HFF-Myc (cell line): Measurements from ENCODE around the gene DFFB.

ENCODE experiments used
- DNase-seq: peaks from one replicate; pipeline ENCODE4 v3.0.0-alpha.2; 2011; ENCODE audit warnings: low read depth; ENCODE audit errors: extremely low read depth
- H3K4me3 ChIP-seq: replicated peaks from 2 replicates; pipeline ENCODE4 v1.5.1; 2011; ENCODE audit warnings: low read depth, mild to moderate bottlenecking, control low read depth, low read length
- TF ChIP-seq, protein P1 (sequence below): IDR thresholded peaks from 2 replicates; pipeline ENCODE4 v1.5.1; 2012; ENCODE audit warnings: mild to moderate bottlenecking, low read depth, low read length, control low read depth; ENCODE audit errors: missing control alignments

DFFB gene

DNA sequence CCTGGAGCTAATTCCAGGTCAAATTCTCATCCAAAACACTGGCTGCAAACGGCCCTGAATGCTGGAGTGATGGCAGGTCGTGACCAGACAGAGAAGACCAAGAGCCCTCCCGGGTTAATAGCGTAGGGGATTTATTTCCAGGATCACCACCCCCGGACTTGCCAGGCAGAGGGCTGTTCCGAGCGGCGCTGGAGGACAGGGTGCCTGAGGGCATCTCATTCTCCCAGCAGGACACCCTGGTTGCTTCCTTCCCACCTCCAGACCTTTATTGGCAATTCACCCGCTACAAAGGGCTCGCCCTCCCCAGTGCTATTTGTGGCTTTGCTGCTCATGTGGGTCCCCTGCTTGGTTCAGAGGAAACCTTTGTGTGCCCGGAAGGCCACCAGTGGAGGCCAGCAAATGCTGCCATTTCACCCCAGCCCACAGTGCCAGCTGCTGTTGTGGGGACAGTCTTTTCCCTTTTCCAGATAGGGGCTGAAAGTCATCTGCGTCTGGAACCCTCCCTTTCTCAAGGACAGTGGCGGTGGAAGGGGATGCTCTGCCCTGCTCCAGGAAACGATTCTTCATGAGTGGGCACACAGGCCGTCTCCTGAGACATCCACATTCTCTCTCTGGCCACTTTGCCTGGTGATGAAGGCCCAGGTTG, 61.8 kb downstream of the DFFB start:
- TF ChIP-seq, protein P1, sequence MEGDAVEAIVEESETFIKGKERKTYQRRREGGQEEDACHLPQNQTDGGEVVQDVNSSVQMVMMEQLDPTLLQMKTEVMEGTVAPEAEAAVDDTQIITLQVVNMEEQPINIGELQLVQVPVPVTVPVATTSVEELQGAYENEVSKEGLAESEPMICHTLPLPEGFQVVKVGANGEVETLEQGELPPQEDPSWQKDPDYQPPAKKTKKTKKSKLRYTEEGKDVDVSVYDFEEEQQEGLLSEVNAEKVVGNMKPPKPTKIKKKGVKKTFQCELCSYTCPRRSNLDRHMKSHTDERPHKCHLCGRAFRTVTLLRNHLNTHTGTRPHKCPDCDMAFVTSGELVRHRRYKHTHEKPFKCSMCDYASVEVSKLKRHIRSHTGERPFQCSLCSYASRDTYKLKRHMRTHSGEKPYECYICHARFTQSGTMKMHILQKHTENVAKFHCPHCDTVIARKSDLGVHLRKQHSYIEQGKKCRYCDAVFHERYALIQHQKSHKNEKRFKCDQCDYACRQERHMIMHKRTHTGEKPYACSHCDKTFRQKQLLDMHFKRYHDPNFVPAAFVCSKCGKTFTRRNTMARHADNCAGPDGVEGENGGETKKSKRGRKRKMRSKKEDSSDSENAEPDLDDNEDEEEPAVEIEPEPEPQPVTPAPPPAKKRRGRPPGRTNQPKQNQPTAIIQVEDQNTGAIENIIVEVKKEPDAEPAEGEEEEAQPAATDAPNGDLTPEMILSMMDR = no peak
- H3K4me3 ChIP-seq = no peak overlapping the region
- DNase-seq = no peak

DNA sequence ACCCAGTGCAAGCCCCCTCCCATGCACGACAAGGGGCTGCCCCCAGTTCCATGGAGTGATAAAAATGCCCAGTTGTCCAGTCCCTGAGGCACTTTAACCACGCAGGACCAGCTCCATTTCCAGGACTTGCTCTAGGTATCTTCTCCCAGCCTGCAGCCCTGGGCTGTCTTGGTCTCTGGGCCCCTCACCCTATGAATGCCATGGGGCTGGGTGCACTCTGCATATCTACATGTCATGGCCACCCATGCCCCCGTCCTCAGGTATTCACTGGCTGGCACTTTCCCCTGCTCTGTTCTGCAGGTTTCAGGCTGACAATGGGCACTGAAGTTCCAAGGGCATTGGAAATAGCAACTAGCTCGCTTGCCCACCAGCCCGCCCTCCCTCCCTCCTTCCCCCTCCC, 62.4 kb downstream of the DFFB start:
- no peak overlapping the region for H3K4me3 ChIP-seq
- no peak for DNase-seq
- TF ChIP-seq, protein P1 = no peak

DNA sequence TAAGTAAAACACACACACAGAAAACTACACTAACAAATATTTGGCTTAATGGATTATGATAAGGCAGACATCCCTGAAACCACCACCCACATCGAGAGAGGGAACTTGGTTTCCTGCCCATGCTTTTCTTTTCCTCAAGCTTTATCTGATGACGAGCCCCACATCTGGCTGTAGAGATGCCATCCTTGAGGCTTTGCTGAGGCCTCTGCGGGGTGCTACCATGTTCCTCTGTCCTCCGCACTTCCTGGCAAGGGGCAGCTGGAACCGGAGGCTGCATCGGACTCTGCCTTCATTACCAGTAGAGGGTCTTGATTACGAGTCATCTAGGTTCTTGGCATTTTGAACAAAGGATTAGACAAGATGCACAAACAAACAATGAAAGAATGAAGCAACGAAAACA, 64.5 kb downstream of the DFFB start:
- TF ChIP-seq, protein P1 = no peak
- DNase-seq = no peak
- no peak overlapping the region for H3K4me3 ChIP-seq

DNA sequence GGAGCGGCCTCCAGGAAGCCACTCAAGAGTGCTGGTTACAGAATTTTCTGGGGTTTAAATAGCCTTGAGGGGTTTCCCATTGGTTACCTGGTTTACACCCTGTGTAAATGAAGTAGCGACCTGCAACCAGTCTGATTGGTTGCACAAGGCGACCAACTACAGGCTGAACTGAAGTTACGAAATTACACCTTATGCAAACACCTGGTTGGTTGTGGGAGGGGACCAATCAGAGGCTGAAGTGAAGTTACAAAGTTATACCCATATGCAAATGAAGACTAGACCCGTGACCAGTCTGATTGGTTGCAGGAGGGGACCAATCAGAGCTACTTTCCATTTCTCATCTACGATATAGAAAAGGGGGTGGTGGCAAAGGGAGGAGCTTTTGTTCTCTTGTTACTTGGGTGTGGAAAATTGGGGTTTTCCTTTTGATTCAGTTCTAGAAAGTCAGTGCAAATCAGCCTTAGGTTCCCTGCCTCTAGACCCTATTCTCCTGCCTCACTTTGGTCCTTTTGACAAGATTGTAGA, 65.0 kb downstream of the DFFB start:
- TF ChIP-seq, protein P1 = no peak
- H3K4me3 ChIP-seq = no peak overlapping the region
- no peak for DNase-seq

DNA sequence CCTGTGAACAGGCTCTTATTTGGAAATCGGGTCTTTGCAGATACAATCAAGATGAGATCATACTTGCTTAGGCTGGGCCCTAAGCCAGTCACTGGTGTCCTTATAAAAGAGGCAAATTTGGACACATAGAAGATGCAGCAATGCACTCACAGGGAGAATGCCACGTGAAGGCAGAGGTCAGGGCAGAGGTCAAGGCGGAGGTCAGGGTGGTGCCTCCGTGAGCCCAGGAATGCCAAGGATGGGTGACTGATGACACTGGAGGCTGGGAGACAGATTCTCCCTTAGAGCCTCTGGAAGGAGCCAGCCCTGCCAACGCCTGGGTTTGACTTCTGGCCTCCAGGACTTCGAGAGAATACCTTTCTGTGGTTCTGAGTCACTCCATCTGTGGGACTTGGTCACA, 65.6 kb downstream of the DFFB start:
- no peak overlapping the region for H3K4me3 ChIP-seq
- DNase-seq = no peak
- TF ChIP-seq, protein P1 = no peak

DNA sequence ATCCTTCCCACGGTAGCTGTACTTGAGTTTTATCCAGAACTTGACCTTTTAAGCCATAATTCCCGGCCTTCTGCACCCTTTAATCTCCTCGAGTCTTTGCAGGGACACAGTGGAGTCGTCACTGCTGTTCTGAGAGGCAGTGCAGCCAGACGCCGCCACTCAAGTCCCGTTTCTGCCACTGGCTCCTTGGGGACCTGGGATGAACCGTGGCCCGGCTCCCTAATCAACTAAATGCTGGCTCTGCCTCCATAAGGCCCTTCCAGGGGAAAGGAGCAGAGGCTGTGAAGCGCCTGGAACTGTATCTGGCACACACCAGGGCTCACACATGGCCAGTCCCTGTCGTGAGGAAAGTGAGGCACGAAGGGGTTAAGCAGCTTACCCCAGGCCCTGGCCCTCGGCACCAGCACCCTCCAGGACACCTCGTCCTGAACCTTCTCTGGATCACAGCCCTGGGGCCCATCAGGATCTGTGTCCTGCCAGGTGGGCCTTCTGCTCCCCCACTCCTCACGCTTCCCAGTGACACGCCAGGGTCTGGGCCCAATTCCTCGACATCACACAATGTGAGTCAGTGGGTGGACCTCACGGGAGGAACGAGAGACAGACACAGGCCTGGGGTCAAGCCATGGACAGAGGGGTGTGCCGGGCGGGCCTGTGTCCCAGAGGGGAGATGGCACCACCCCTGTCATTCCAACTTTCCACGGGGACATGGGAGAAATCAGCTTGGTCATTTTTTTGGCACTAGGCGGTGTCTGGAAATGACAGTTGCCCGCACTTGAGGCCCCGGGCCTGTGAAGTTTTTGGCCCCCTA, 66.3 kb downstream of the DFFB start:
- TF ChIP-seq, protein P1 = no peak

More for the DNA sequence above, 66.3 kb downstream of the DFFB start:
- no peak for DNase-seq
- no peak overlapping the region for H3K4me3 ChIP-seq
